Neutrophil (primary cell): ENCODE results near the gene HSPA1L.

ENCODE experiments used
- H3K27ac ChIP-seq: fragments of 200-600 bp; sonication (generic); 2 replicates; pipeline ENCODE4 v1.5.1; 2016; ENCODE audit warnings: mild to moderate bottlenecking, moderate library complexity
- H3K27me3 ChIP-seq: fragments of 200-600 bp; sonication (generic); 2 replicates; pipeline ENCODE4 v1.6.0; 2016; ENCODE audit warnings: mild to moderate bottlenecking
- H3K36me3 ChIP-seq: fragments of 200-600 bp; sonication (generic); 2 replicates; pipeline ENCODE4 v1.5.1; 2017
- H3K4me1 ChIP-seq, 2 experiments: fragments of 200-600 bp in 1 of 2; sonication (generic) in 1 of 2; 1 replicate in 1 of 2; 2 replicates in 1 of 2; pipeline versions ENCODE4 v1.5.1 to v1.6.1; 2013 to 2016; ENCODE audit warnings: low read depth in 1 of 2, low read length in 1 of 2, mild to moderate bottlenecking in 1 of 2, moderate library complexity in 1 of 2; ENCODE audit not compliant: control insufficient read depth in 1 of 2, insufficient read depth in 1 of 2
- H3K4me3 ChIP-seq, 2 experiments: fragments of 200-600 bp in 1 of 2; sonication (generic) in 1 of 2; 1 replicate in 1 of 2; 2 replicates in 1 of 2; pipeline ENCODE4 v1.5.1; 2013 to 2016; ENCODE audit warnings: low read depth in 1 of 2, low read length in 1 of 2, mild to moderate bottlenecking in 1 of 2, moderate library complexity in 1 of 2
- H3K9me3 ChIP-seq: fragments of 200-600 bp; sonication (generic); 2 replicates; pipeline ENCODE4 v1.5.1; 2016
- TF ChIP-seq, protein P1 (sequence below): fragments of 200-600 bp; sonication (generic); IDR thresholded peaks from 2 replicates; pipeline ENCODE4 v1.5.1; 2016; ENCODE audit warnings: antibody characterized with exemption

Gene HSPA1L

DNA sequence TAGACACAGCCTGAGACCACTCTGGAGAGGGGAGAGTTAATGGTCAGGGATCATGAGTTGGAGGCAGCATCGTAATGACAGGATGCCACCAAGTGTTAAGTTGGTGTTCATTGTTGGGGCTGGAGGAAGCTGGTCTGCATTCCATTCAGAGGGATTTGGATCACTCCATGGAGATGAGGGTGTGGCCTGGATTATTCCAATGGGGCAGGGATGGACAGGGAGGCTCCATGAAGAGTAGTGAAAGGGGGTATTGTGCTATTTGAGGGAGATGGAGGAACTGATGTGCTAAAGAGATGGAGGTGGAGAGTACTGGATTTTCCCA is 51.5 kb downstream of the HSPA1L start:
- H3K27me3 ChIP-seq: no peaks in the 10 kb centered on the region
- no peak overlapping the region for H3K27ac ChIP-seq
- peaks cover 11% of the 10 kb centered on the region in 2 experiments for H3K4me1 ChIP-seq
- H3K36me3 ChIP-seq: peaks cover 23% of the 10 kb centered on the region
- TF ChIP-seq, protein P1, sequence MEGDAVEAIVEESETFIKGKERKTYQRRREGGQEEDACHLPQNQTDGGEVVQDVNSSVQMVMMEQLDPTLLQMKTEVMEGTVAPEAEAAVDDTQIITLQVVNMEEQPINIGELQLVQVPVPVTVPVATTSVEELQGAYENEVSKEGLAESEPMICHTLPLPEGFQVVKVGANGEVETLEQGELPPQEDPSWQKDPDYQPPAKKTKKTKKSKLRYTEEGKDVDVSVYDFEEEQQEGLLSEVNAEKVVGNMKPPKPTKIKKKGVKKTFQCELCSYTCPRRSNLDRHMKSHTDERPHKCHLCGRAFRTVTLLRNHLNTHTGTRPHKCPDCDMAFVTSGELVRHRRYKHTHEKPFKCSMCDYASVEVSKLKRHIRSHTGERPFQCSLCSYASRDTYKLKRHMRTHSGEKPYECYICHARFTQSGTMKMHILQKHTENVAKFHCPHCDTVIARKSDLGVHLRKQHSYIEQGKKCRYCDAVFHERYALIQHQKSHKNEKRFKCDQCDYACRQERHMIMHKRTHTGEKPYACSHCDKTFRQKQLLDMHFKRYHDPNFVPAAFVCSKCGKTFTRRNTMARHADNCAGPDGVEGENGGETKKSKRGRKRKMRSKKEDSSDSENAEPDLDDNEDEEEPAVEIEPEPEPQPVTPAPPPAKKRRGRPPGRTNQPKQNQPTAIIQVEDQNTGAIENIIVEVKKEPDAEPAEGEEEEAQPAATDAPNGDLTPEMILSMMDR: no peak
- H3K9me3 ChIP-seq: no peaks in the 10 kb centered on the region
- H3K4me3 ChIP-seq: no peak overlapping the region

DNA sequence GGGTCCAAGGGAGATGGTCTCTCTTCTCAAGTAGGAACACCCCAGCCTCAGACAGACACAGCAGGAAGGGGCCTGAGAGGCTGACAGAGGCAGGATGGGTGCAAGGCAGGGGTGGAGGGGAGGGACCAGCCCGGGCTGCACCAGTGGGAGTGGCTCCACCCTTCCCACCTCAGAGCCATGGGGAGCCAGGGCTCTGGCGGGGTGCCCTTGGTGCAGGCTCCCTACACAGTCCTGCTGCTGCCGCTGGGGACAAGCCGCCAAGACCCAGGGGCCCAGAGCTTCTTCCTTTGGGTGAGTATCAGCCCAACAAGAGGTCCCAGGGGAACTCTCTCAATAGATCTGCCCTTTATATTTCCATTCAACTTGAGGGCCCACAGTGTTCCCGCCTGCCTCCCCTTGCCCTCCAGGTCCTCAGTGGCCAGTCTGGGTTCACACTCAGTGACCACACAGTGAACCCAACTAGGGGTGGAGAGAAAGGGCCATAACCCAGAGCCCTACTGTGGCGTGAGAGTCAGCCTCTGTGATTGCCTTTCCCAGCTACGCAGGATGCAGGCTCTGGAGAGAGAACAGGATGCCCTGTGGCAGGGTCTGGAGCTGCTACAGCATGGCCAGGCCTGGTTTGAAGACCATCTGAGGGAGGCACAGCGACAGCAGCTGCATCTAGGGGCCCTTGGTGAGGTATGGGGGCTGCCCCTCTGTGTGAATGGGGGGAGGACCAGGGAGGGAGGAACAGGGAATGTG is 52.0 kb downstream of the HSPA1L start:
- TF ChIP-seq, protein P1: no peak
- no peaks in the 10 kb centered on the region for H3K9me3 ChIP-seq
- no peaks in the 10 kb centered on the region for H3K27me3 ChIP-seq
- H3K4me1 ChIP-seq: peaks cover 6% of the 10 kb centered on the region in 2 experiments
- H3K4me3 ChIP-seq: no peak overlapping the region
- H3K27ac ChIP-seq: no peak overlapping the region
- H3K36me3 ChIP-seq: peaks cover 23% of the 10 kb centered on the region

DNA sequence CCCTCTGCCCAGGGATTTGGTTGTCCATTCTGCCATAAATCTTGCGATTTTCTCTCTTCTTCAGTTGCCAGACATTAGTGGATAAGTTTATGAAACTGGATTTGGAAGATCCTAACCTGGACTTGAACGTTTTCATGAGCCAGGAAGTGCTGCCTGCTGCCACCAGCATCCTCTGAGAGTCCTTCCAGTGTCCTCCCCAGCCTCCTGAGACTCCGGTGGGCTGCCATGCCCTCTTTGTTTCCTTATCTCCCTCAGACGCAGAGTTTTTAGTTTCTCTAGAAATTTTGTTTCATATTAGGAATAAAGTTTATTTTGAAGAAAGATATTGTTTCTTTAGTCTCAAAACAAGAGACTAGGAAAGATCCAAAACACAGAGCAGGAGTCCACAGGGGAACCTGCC is 52.7 kb downstream of the HSPA1L start, which contains the start of gene SAPCD1:
TSS of gene SAPCD1 (plus strand) at position 301 of the 400 bp plus-strand sequence. CDS start 399 bp downstream, outside the sequence.
- Histone ChIP-seq H3K4me3 (no peak within 1 kb of the TSS), H3K27me3 (no peaks in the 10 kb centered on the region), H3K27ac (no peak within 1 kb of the TSS), H3K4me1 (peaks cover 0 to 2% of the 10 kb centered on the region in 2 experiments), H3K36me3 (peaks cover 23% of the 10 kb centered on the region), H3K9me3 (no peaks in the 10 kb centered on the region)
- TF ChIP-seq, protein P1: no peak

DNA sequence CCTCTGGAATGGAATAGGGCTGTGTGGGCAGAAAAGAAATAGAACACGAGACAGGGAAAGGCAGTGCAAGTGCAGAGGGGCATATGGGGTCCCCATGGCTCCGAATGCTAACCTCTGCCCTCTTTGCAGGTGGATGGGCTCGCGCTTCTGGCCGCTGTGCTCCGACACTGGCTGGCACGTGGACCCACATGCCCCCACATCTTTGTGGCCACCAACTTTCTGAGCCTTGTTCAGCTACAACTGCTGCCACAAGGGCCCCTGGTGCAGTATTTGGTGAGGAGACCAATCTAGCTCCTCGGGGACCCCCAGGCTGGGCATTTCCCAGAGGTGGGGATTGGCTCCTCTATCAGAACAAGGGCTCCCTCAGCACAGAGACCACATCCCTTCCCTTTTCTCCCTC is 53.7 kb downstream of the HSPA1L start:
- no peaks in the 10 kb centered on the region for H3K4me1 ChIP-seq
- H3K9me3 ChIP-seq: no peaks in the 10 kb centered on the region
- peaks cover 23% of the 10 kb centered on the region for H3K36me3 ChIP-seq
- no peak overlapping the region for H3K27ac ChIP-seq
- TF ChIP-seq, protein P1: no peak
- no peak overlapping the region for H3K4me3 ChIP-seq
- H3K27me3 ChIP-seq: no peaks in the 10 kb centered on the region

DNA sequence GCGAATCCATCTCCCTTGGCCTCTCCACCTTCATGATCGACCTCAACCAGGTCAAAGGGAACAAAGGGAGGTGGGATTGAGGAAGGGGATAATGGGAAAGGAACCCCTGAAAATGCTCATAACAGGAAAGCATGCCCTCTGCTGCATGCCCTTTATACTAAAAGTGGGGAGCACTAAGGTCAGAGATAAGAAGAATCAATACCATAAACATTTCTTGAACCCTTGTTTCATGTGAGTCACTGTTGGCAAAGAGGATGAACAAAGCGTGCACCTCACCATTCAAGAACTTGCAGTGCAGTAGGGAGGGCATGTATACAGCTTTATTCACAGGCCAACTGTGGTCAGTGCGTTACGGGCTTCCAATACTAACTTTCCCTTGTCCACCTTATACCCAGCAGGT is 54.3 kb downstream of the HSPA1L start:
- H3K36me3 ChIP-seq: peaks cover 23% of the 10 kb centered on the region
- no peak overlapping the region for H3K27ac ChIP-seq
- H3K9me3 ChIP-seq: no peaks in the 10 kb centered on the region
- no peaks in the 10 kb centered on the region for H3K4me1 ChIP-seq
- H3K4me3 ChIP-seq: no peak overlapping the region
- no peaks in the 10 kb centered on the region for H3K27me3 ChIP-seq
- TF ChIP-seq, protein P1: no peak
